Stomach (tissue), 4 donors: ENCODE measurements around the gene ASCC3.

Source experiments
- EP300 ChIP-seq: sonication (generic); formaldehyde crosslinking; IDR thresholded peaks from one replicate; pipeline ENCODE4 v1.6.1; 2017; ENCODE audit warnings: antibody characterized with exemption
- POLR2A ChIP-seq, 4 donors: fragments of 450-650 bp; IDR thresholded peaks; one replicate each; pipeline ENCODE4 v1.6.1; 2016; ENCODE audit warnings: antibody characterized with exemption in 4 of 4, control low read depth in 2 of 4, mild to moderate bottlenecking in 1 of 4, moderate library complexity in 1 of 4
- TF ChIP-seq, protein P1 (sequence below), 7 experiments: fragments of 450-650 bp in 4 of 7; fragments of 200-600 bp in 3 of 7; sonication (generic) in 3 of 7; IDR thresholded peaks; one replicate each; pipeline ENCODE4 v1.5.1; 2016 to 2019; ENCODE audit warnings: antibody characterized with exemption in 7 of 7, control low read depth in 2 of 7, mild to moderate bottlenecking in 1 of 7

DNA sequence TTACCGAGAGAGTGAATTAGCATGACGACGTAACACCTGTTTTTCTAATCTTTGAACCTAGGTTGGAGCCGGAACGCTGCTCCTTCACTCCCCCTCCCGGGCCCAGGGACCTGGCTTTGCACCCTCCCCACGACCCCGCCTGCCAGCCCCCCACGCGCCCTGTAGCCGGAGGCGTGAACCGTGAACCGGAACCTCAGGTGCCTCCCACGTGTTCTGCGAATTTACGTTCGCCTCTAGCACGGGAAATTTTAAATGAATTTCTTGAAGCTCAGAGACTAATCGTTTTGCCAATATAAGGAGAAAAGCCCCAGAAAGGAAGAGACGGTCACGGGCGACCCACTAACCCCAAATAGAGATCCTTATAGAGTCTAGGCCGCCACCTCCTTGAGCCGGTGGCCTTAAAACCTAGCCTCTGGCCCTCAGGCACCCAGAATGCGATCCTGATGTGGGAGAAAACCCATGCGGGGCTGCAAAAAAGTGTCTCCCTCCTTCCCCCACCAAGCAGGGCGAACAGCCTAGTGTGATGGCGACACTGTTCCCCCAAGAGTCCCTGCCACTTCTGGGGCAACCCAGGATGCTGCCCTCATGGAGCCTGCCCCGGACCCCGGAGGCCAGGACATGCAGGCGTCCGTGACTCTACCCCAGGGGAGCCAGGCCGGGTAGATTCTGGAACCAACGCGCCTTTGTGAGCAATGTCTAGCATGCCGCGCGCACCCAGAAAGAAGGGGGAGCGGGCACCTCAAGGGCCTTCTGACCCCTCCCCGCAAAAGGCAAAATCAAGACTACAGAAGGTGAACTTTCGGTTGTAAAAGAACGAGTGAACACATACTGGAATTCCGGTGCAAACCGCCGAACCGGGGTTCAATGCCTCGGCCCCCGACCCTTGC lies 413.8 kb downstream of the ASCC3 start:
- TF ChIP-seq EP300 = no peak
- TF ChIP-seq, protein P1, sequence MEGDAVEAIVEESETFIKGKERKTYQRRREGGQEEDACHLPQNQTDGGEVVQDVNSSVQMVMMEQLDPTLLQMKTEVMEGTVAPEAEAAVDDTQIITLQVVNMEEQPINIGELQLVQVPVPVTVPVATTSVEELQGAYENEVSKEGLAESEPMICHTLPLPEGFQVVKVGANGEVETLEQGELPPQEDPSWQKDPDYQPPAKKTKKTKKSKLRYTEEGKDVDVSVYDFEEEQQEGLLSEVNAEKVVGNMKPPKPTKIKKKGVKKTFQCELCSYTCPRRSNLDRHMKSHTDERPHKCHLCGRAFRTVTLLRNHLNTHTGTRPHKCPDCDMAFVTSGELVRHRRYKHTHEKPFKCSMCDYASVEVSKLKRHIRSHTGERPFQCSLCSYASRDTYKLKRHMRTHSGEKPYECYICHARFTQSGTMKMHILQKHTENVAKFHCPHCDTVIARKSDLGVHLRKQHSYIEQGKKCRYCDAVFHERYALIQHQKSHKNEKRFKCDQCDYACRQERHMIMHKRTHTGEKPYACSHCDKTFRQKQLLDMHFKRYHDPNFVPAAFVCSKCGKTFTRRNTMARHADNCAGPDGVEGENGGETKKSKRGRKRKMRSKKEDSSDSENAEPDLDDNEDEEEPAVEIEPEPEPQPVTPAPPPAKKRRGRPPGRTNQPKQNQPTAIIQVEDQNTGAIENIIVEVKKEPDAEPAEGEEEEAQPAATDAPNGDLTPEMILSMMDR (IDR thresholded peaks at IDR 0.05) = no peak
- TF ChIP-seq POLR2A (IDR thresholded peaks at IDR 0.05) = no peak
